HL-60 (cell line): ENCODE measurements around the gene BLM.

ENCODE experiments used
- DNase-seq, 2 experiments: peaks; one replicate each; pipeline ENCODE4 v3.0.0-alpha.2; 2010 to 2020; ENCODE audit warnings: low read depth in 1 of 2, low spot score in 1 of 2
- H3K27ac ChIP-seq: fragments of 250-450 bp; sonication (Bioruptor Pico); replicated peaks from 2 replicates; pipeline ENCODE4 v1.5.1; 2020; ENCODE audit warnings: mild to moderate bottlenecking, moderate library complexity
- H3K27me3 ChIP-seq: fragments of 250-450 bp; sonication (Bioruptor Pico); 2 replicates; pipeline ENCODE4 v1.5.1; 2021; ENCODE audit warnings: mild to moderate bottlenecking, moderate library complexity; ENCODE audit not compliant: insufficient read depth, poor library complexity, severe bottlenecking
- H3K4me3 ChIP-seq: replicated peaks from 2 replicates; pipeline ENCODE4 v1.5.1; 2011; ENCODE audit warnings: mild to moderate bottlenecking, control low read depth, low read length; ENCODE audit not compliant: insufficient read depth
- GABPA ChIP-seq: IDR thresholded peaks from 2 replicates; pipeline ENCODE4 v1.6.1; 2012; ENCODE audit warnings: low read depth
- POLR2AphosphoS5 ChIP-seq: IDR thresholded peaks from 2 replicates; pipeline ENCODE4 v1.6.1; 2012; ENCODE audit warnings: low read depth
- SPI1 ChIP-seq: IDR thresholded peaks from 2 replicates; pipeline ENCODE4 v1.6.1; 2012; ENCODE audit warnings: low read depth, mild to moderate bottlenecking, borderline replicate concordance
- TF ChIP-seq, protein P1 (sequence below): IDR thresholded peaks from 2 replicates; pipeline ENCODE4 v1.6.1; 2012; ENCODE audit warnings: low read depth; ENCODE audit not compliant: insufficient replicate concordance
- TF ChIP-seq, protein P2 (sequence below): IDR thresholded peaks from one replicate; pipeline ENCODE4 v1.5.1; 2011; ENCODE audit warnings: low read length, control low read depth, inconsistent platforms; ENCODE audit not compliant: insufficient read depth

The BLM gene

DNA sequence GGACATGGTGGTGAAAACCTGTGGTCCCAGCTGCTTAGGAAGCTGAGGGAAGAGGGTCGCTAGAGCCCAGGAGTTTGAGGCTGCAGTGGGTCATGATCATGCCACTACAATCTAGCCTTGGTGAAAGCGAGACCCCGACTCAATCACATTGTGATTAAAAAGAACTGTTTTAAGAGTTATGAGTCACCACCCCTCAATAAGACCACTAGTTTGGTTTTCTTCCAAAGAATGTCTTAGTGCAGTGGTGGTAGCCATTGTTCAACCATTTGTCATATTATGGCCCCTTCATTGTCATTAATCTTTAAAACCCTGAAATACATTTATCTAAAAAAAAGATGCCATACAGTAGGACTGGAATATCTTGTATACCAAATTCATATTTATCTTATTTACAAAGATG lies 48.8 kb downstream of the BLM start:
- no peak overlapping the region for H3K4me3 ChIP-seq
- TF ChIP-seq, protein P1, sequence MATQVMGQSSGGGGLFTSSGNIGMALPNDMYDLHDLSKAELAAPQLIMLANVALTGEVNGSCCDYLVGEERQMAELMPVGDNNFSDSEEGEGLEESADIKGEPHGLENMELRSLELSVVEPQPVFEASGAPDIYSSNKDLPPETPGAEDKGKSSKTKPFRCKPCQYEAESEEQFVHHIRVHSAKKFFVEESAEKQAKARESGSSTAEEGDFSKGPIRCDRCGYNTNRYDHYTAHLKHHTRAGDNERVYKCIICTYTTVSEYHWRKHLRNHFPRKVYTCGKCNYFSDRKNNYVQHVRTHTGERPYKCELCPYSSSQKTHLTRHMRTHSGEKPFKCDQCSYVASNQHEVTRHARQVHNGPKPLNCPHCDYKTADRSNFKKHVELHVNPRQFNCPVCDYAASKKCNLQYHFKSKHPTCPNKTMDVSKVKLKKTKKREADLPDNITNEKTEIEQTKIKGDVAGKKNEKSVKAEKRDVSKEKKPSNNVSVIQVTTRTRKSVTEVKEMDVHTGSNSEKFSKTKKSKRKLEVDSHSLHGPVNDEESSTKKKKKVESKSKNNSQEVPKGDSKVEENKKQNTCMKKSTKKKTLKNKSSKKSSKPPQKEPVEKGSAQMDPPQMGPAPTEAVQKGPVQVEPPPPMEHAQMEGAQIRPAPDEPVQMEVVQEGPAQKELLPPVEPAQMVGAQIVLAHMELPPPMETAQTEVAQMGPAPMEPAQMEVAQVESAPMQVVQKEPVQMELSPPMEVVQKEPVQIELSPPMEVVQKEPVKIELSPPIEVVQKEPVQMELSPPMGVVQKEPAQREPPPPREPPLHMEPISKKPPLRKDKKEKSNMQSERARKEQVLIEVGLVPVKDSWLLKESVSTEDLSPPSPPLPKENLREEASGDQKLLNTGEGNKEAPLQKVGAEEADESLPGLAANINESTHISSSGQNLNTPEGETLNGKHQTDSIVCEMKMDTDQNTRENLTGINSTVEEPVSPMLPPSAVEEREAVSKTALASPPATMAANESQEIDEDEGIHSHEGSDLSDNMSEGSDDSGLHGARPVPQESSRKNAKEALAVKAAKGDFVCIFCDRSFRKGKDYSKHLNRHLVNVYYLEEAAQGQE = no peak
- TF ChIP-seq GABPA (no peak), POLR2AphosphoS5 (no peak), SPI1 (no peak)
- TF ChIP-seq, protein P2, sequence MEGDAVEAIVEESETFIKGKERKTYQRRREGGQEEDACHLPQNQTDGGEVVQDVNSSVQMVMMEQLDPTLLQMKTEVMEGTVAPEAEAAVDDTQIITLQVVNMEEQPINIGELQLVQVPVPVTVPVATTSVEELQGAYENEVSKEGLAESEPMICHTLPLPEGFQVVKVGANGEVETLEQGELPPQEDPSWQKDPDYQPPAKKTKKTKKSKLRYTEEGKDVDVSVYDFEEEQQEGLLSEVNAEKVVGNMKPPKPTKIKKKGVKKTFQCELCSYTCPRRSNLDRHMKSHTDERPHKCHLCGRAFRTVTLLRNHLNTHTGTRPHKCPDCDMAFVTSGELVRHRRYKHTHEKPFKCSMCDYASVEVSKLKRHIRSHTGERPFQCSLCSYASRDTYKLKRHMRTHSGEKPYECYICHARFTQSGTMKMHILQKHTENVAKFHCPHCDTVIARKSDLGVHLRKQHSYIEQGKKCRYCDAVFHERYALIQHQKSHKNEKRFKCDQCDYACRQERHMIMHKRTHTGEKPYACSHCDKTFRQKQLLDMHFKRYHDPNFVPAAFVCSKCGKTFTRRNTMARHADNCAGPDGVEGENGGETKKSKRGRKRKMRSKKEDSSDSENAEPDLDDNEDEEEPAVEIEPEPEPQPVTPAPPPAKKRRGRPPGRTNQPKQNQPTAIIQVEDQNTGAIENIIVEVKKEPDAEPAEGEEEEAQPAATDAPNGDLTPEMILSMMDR = no peak
- no peak for DNase-seq
- H3K27me3 ChIP-seq = no peaks in the 10 kb centered on the region
- no peak overlapping the region for H3K27ac ChIP-seq

DNA sequence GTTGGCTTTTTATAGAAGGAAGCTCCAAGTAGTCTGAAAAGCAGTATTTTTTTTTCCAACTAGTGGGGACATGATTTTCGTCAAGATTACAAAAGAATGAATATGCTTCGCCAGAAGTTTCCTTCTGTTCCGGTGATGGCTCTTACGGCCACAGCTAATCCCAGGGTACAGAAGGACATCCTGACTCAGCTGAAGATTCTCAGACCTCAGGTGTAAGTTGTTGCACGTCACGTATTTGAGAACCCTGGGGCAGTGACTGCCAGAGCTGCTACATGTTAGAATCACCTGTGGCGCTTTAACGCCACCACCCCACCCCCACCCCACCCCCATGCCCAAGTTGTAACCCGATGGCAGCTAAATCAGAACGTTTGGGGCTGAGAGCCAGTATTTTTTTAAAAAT lies 52.2 kb downstream of the BLM start:
- no peaks in the 10 kb centered on the region for H3K27me3 ChIP-seq
- TF ChIP-seq, protein P2 = no peak
- TF ChIP-seq SPI1 (no peak), POLR2AphosphoS5 (no peak), GABPA (no peak)
- TF ChIP-seq, protein P1 = no peak
- no peak overlapping the region for H3K4me3 ChIP-seq
- H3K27ac ChIP-seq = no peak overlapping the region
- no peak for DNase-seq

DNA sequence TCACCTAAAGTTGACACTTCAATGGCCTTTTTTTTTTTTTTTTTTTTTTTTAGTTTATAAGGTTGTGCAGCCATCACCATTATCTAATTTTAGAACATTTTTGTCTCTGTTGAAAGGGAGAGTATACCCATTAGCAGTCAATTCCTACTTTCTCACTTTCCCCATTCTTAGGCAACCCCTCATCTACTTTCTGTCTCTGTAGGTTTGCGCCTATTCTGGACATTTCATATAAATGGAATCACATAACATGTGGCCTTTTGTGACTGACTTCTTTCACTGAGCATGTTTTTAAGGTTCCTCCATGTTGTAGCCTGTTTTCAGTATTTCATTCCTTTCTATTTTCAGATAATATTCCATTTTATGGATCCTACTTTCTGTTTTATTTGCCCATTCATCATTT lies 56.3 kb downstream of the BLM start:
- no peak overlapping the region for H3K27ac ChIP-seq
- no peak for TF ChIP-seq GABPA
- TF ChIP-seq, protein P2 = no peak
- TF ChIP-seq, protein P1 = no peak
- no peak for TF ChIP-seq SPI1
- DNase-seq = no peak

More for the DNA sequence above, 56.3 kb downstream of the BLM start:
- no peaks in the 10 kb centered on the region for H3K27me3 ChIP-seq
- no peak overlapping the region for H3K4me3 ChIP-seq
